ENCODE measurements around the gene PA2G4. TPM values are rescaled to one million over a fixed set of nuclear protein-coding genes. Genes with fewer than 3 reads are reported as not detected.
A peak's percentile ranks its signal among the peaks of the same experiment; 100 is the strongest.

The PA2G4 gene
- total RNA-seq, 2 donors from 2014 or later = 128 to 161 TPM

DNA sequence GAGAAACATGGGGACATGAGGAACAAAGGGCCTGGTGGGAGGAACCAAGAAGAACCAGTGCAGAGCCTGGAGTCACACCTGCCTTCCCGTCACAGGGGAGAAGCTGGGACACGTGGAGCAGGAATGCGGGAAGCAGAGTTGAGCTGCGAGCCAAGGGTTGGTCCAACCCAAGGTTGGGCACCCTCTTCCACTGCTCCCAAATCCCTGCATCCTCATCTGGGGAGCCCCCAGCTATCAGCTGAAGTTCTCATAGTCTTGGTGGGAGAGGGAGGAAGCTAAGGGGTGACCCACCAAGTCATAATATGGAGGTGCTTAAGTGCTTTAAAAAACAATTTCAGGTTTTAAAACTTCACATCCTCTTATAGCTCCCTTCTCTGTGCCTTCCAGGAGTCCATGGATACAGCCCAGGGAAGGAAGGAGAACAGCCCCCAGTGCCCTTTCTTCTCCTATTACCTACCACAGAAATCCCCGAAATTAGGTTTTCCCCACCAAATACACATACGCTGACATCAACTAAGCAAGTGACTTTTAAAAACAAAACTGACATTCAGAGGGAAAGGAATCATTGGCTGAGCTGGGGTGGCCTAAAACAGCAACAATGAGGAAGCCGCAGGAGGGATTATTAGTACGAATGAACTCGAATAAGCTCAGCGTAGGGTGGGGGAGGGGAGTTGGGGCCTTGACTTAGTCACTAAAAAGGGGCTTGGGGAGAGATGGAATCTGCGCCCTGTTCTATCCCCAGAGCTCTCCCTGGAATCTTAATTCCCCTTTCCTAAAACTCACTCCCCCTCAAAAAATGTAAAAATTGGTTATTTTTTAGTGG, 58.3 kb downstream of the PA2G4 start:
- Mint-ChIP-seq H3K27ac (peak overlapping the region; percentile 99), H3K9me3 (no peaks in the 10 kb centered on the region), H3K36me3 (ENCODE audit: low read depth) (peaks cover 68% of the 10 kb centered on the region), H3K4me3 (no peak overlapping the region), H3K27me3 (ENCODE audit: insufficient read depth) (no peaks in the 10 kb centered on the region), H3K4me1 (peaks cover 41% of the 10 kb centered on the region)
- Histone ChIP-seq H3K27ac (ENCODE audit: low read depth, low read length) (peak overlapping the region; percentile 50), H3K9me3 (ENCODE audit: control insufficient read depth, low read length) (no peaks in the 10 kb centered on the region), H3K27me3 (ENCODE audit: control insufficient read depth, insufficient read depth, low read length, poor library complexity, severe bottlenecking) (no peaks in the 10 kb centered on the region), H3K9ac (ENCODE audit: extremely low read depth, low read length, poor library complexity, severe bottlenecking) (no peak overlapping the region), H3K36me3 (ENCODE audit: control insufficient read depth, insufficient read depth, low read length) (peaks cover 81% of the 10 kb centered on the region), H3K4me3 (ENCODE audit: low read length) (no peak overlapping the region), H3K4me1 (ENCODE audit: control insufficient read depth, insufficient read depth, low read length) (peaks cover 8% of the 10 kb centered on the region)
- WGBS, 2 experiments (ENCODE audit: insufficient coverage in 1 of 2, insufficient read length in 1 of 2) = 84 to 100% methylated on average over 1 to 10 of the region's 11 CpGs
- DNase-seq = peak; percentile 79
- TF ChIP-seq, protein P1, sequence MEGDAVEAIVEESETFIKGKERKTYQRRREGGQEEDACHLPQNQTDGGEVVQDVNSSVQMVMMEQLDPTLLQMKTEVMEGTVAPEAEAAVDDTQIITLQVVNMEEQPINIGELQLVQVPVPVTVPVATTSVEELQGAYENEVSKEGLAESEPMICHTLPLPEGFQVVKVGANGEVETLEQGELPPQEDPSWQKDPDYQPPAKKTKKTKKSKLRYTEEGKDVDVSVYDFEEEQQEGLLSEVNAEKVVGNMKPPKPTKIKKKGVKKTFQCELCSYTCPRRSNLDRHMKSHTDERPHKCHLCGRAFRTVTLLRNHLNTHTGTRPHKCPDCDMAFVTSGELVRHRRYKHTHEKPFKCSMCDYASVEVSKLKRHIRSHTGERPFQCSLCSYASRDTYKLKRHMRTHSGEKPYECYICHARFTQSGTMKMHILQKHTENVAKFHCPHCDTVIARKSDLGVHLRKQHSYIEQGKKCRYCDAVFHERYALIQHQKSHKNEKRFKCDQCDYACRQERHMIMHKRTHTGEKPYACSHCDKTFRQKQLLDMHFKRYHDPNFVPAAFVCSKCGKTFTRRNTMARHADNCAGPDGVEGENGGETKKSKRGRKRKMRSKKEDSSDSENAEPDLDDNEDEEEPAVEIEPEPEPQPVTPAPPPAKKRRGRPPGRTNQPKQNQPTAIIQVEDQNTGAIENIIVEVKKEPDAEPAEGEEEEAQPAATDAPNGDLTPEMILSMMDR (conservative IDR thresholded peaks at IDR 0.05) = no peak

Other genes with a start within 250 kb of the PA2G4 start
- gene PYM1, start 176.7 kb upstream of the PA2G4 start, total RNA-seq = 10 to 100 TPM; 76.1 to 79.4 TPM
- gene DGKA, start 173.4 kb upstream of the PA2G4 start, total RNA-seq = 10 to 100 TPM; 10.2 to 11.1 TPM
- 10 to 100 TPM; 17.2 to 20.8 TPM for gene PMEL, start 138.5 kb upstream of the PA2G4 start, total RNA-seq
- gene CDK2, start 137.7 kb upstream of the PA2G4 start, total RNA-seq = 10 to 100 TPM; 60.8 to 69.8 TPM
- 10 to 100 TPM; 91.3 to 95.5 TPM for gene RAB5B, start 130.5 kb upstream of the PA2G4 start, total RNA-seq
- 10 to 100 TPM; 23.2 to 27.5 TPM for gene SUOX, start 107.3 kb upstream of the PA2G4 start, total RNA-seq
- gene IKZF4, start 83.5 kb upstream of the PA2G4 start, total RNA-seq = 10 to 100 TPM in 1 of 2 donors, 1 to 10 TPM in 1; 9.8 to 10.2 TPM
- gene RPS26, start 62.6 kb upstream of the PA2G4 start, total RNA-seq = 10 to 100 TPM; 35.8 to 58.6 TPM
- 10 to 100 TPM; 45.7 to 51.8 TPM for gene ERBB3, start 24.4 kb upstream of the PA2G4 start, total RNA-seq
- 1,000 to 10,000 TPM; 4,305 to 4,379 TPM for gene RPL41, start 12.1 kb downstream of the PA2G4 start, total RNA-seq
- gene ZC3H10, start 13.7 kb downstream of the PA2G4 start, total RNA-seq = 1 to 10 TPM; 7.9 to 9.1 TPM
- gene ESYT1, start 23.7 kb downstream of the PA2G4 start, total RNA-seq = 100 to 1,000 TPM in 1 of 2 donors, 10 to 100 TPM in 1; 97.0 to 118 TPM
- 100 to 1,000 TPM; 153 to 191 TPM for gene MYL6B, start 48.0 kb downstream of the PA2G4 start, total RNA-seq
- gene MYL6, start 53.8 kb downstream of the PA2G4 start, total RNA-seq = 1,000 to 10,000 TPM; 1,640 to 1,647 TPM
- gene SMARCC2, start 84.9 kb downstream of the PA2G4 start, total RNA-seq = 100 to 1,000 TPM; 127 to 129 TPM
- gene RNF41, start 117.4 kb downstream of the PA2G4 start, total RNA-seq = 10 to 100 TPM; 45.8 to 48.9 TPM
- 10 to 100 TPM; 27.0 to 35.1 TPM for gene NABP2, start 119.8 kb downstream of the PA2G4 start, total RNA-seq
- gene SLC39A5, start 125.5 kb downstream of the PA2G4 start, total RNA-seq = 1 to 10 TPM; 2.5 to 3.2 TPM
- gene ANKRD52, start 153.8 kb downstream of the PA2G4 start, total RNA-seq = 10 to 100 TPM; 39.3 to 54.9 TPM
- 10 to 100 TPM; 20.5 to 23.2 TPM for gene COQ10A, start 162.4 kb downstream of the PA2G4 start, total RNA-seq
- 100 to 1,000 TPM; 134 to 167 TPM for gene CS, start 195.8 kb downstream of the PA2G4 start, total RNA-seq
- 100 to 1,000 TPM; 183 to 198 TPM for gene CNPY2, start 211.4 kb downstream of the PA2G4 start, total RNA-seq
- gene PAN2, start 229.4 kb downstream of the PA2G4 start, total RNA-seq = 10 to 100 TPM; 66.5 to 90.3 TPM
- gene IL23A, start 234.3 kb downstream of the PA2G4 start, total RNA-seq = 10 to 100 TPM in 1 of 2 donors, 1 to 10 TPM in 1; 4.6 to 10.4 TPM